ENCODE data around the gene CARD11. TPM values are rescaled to one million over a fixed set of nuclear protein-coding genes. Genes with fewer than 3 reads are reported as not detected.

CARD11 gene
- total RNA-seq, 2 experiments from 2014 or later: 118 to 122 TPM

DNA sequence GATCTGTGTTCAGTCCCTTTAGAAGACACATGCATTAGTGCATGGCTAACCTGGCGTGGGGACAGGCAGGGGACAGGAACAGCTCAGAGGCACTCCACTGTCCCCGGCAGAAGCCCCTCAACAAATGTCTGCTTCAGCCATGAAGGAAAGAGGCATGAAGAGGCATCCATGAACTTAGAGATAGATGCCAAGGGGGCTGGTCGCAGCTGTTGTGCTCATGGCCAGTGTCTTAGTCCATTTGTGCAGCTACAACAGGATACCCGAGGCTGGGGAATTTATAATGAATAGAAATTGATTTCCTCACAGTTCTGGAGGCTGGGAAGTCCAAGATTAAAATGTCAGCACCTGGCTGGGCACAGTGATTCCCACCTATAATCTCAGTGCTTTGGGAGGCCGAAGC lies 185.0 kb downstream of the CARD11 start:
- H3K27ac ChIP-seq (ENCODE audit: low read depth in 1 of 2, low read length in 2 of 2): no peak overlapping the region
- intact Hi-C loops (cut with DNase I, micrococcal nuclease): no loop called here
- peaks cover 6% of the 10 kb centered on the region for H3K4me1 Mint-ChIP-seq (ENCODE audit: low read depth)
- ATAC-seq (ENCODE audit: poor library complexity): no peak
- H3K4me1 ChIP-seq (ENCODE audit: insufficient read depth, low read length): peaks cover 13% of the 10 kb centered on the region
- H3K27me3 ChIP-seq (ENCODE audit: control insufficient read depth in 1 of 2, insufficient read depth in 2 of 2, low read length in 2 of 2): no peaks in the 10 kb centered on the region
- H3K27ac Mint-ChIP-seq: no peak overlapping the region
- CTCF ChIA-PET: no interaction called here
- no peak for DNase-seq
- H3K4me3 ChIP-seq (ENCODE audit: low read length): no peak overlapping the region
- H3K27me3 Mint-ChIP-seq: no peaks in the 10 kb centered on the region
- H3K9me3 ChIP-seq (ENCODE audit: control insufficient read depth in 1 of 2, insufficient read depth in 1 of 2, low read length in 2 of 2): no peaks in the 10 kb centered on the region
- no peaks in the 10 kb centered on the region for H3K9me3 Mint-ChIP-seq
- H3K4me3 Mint-ChIP-seq: no peak overlapping the region
- TF ChIP-seq, protein P1, sequence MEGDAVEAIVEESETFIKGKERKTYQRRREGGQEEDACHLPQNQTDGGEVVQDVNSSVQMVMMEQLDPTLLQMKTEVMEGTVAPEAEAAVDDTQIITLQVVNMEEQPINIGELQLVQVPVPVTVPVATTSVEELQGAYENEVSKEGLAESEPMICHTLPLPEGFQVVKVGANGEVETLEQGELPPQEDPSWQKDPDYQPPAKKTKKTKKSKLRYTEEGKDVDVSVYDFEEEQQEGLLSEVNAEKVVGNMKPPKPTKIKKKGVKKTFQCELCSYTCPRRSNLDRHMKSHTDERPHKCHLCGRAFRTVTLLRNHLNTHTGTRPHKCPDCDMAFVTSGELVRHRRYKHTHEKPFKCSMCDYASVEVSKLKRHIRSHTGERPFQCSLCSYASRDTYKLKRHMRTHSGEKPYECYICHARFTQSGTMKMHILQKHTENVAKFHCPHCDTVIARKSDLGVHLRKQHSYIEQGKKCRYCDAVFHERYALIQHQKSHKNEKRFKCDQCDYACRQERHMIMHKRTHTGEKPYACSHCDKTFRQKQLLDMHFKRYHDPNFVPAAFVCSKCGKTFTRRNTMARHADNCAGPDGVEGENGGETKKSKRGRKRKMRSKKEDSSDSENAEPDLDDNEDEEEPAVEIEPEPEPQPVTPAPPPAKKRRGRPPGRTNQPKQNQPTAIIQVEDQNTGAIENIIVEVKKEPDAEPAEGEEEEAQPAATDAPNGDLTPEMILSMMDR (IDR thresholded peaks at IDR 0.05): no peak
- H3K36me3 Mint-ChIP-seq (ENCODE audit: low read depth): peaks cover 16% of the 10 kb centered on the region
- H3K36me3 ChIP-seq (ENCODE audit: insufficient read depth, low read length): no peaks in the 10 kb centered on the region
- POLR2A ChIA-PET: no interaction called here

- H3K36me3 Mint-ChIP-seq (ENCODE audit: low read depth): peaks cover 16% of the 10 kb centered on the region
Measured at GRCh38 chr7:2856388-2857169, 187.1 kb downstream of the CARD11 start.

More at GRCh38 chr7:2856388-2857169, 187.1 kb downstream of the CARD11 start:
- TF ChIP-seq, protein P1 (IDR thresholded peaks at IDR 0.05): no peak
- POLR2A ChIA-PET: no interaction called here
- H3K9me3 Mint-ChIP-seq: no peaks in the 10 kb centered on the region
- Histone ChIP-seq H3K27me3 (ENCODE audit: control insufficient read depth in 1 of 2, insufficient read depth in 2 of 2, low read length in 2 of 2) (no peaks in the 10 kb centered on the region), H3K27ac (ENCODE audit: low read depth in 1 of 2, low read length in 2 of 2) (no peak overlapping the region), H3K4me3 (ENCODE audit: low read length) (no peak overlapping the region), H3K4me1 (ENCODE audit: insufficient read depth, low read length) (peaks cover 3% of the 10 kb centered on the region), H3K9me3 (ENCODE audit: control insufficient read depth in 1 of 2, insufficient read depth in 1 of 2, low read length in 2 of 2) (no peaks in the 10 kb centered on the region), H3K36me3 (ENCODE audit: insufficient read depth, low read length) (no peaks in the 10 kb centered on the region)
- intact Hi-C loops (cut with DNase I, micrococcal nuclease): no loop called here
- no peaks in the 10 kb centered on the region for H3K27me3 Mint-ChIP-seq
- peaks cover 5% of the 10 kb centered on the region for H3K4me1 Mint-ChIP-seq (ENCODE audit: low read depth)
- DNase-seq: no peak
- CTCF ChIA-PET: no interaction called here
- H3K4me3 Mint-ChIP-seq: no peak overlapping the region
- ATAC-seq (ENCODE audit: poor library complexity): no peak
- H3K27ac Mint-ChIP-seq: no peak overlapping the region

Other genes starting within 250 kb of the CARD11 start
- 10 to 100 TPM; 16.0 to 16.1 TPM for gene GNA12, start 199.6 kb downstream of the CARD11 start, total RNA-seq

Data from CD4-positive, alpha-beta T cell (primary cell).